ENCODE results near the gene UBA3.
A peak's percentile ranks its signal among the peaks of the same experiment; 100 is the strongest.

Gene UBA3

DNA sequence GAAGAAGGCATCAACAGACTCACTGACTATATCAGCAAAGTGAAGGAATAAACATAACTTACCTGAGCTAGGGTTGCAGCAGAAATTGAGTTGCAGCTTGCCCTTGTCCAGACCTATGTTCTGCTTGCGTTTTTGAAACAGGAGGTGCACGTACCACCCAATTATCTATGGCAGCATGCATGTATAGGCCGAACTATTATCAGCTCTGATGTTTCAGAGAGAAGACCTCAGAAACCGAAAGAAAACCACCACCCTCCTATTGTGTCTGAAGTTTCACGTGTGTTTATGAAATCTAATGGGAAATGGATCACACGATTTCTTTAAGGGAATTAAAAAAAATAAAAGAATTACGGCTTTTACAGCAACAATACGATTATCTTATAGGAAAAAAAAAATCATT is 24.4 kb upstream of the UBA3 start:
- Histone ChIP-seq H3K9ac (ENCODE audit: low read length) (peak overlapping the region; percentile 37), H3K36me3 (ENCODE audit: control insufficient read depth in 1 of 2, insufficient read depth in 2 of 2, low read depth in 1 of 2, low read length in 2 of 2) (peaks cover 11 to 61% of the 10 kb centered on the region in 2 experiments), H2BK120ac (ENCODE audit: low read depth, low read length) (no peak overlapping the region), H3K4me2 (ENCODE audit: low read length, poor library complexity, severe bottlenecking) (no peak overlapping the region), H3K27ac (ENCODE audit: low read length, poor library complexity, severe bottlenecking) (no peak overlapping the region), H3K18ac (ENCODE audit: low read depth in 1 of 2, low read length in 2 of 2) (no peak overlapping the region), H3K79me1 (replicated peaks; ENCODE audit: low read length, poor library complexity, severe bottlenecking) (peaks cover 14% of the 10 kb centered on the region), H3K4me1 (ENCODE audit: control insufficient read depth, insufficient read depth, low read depth, low read length) (no peaks in the 10 kb centered on the region), H3K4ac (ENCODE audit: low read depth in 1 of 2, low read length in 2 of 2) (no peak overlapping the region), H2AK5ac (ENCODE audit: low read length, severe bottlenecking) (no peak overlapping the region), H3K14ac (ENCODE audit: low read length in 2 of 2) (no peak overlapping the region), H2BK5ac (ENCODE audit: low read depth, low read length, poor library complexity, severe bottlenecking) (no peak overlapping the region), H2AFZ (ENCODE audit: low read depth, low read length) (no peak overlapping the region), H4K8ac (ENCODE audit: low read length) (no peak overlapping the region), H3K23ac (ENCODE audit: low read length in 2 of 2) (no peak overlapping the region), H3K9me3 (ENCODE audit: control insufficient read depth, low read length) (no peaks in the 10 kb centered on the region), H2BK12ac (ENCODE audit: low read length in 2 of 2) (no peak overlapping the region), H2BK15ac (ENCODE audit: low read depth, poor library complexity, severe bottlenecking) (no peak overlapping the region), H4K91ac (ENCODE audit: low read length) (no peak overlapping the region), H3K27me3 (ENCODE audit: control insufficient read depth in 1 of 2, insufficient read depth in 1 of 2, low read length in 2 of 2) (no peaks in the 10 kb centered on the region), H3K4me3 (ENCODE audit: insufficient read depth in 1 of 2, low read depth in 1 of 2, low read length in 2 of 2) (no peak overlapping the region)
- no peak for DNase-seq
- 92% methylated on average over 3 of the region's 8 CpGs for WGBS

DNA sequence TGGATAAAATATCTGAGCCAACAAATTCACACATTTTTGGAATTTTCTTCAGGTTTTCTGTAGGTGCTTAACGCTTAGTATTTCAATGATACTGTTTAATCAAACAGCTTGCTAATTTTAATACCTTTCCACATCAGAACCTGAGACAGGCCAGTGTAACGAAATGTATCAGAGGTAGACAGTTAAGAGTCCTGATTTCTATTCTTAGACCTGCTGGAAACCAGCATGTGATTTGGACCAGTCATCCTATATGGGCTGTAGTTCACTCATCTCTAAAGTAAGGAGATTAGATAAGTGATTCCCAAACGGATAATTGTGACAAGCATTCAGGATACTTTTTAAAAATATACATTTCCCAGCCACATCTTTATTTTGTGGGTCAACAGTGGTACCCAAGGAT is 23.0 kb upstream of the UBA3 start:
- no peak overlapping the region for H2AK5ac ChIP-seq (ENCODE audit: low read length, severe bottlenecking)
- H2BK120ac ChIP-seq (ENCODE audit: low read depth, low read length) = no peak overlapping the region
- no peak overlapping the region for H2BK5ac ChIP-seq (ENCODE audit: low read depth, low read length, poor library complexity, severe bottlenecking)

DNA sequence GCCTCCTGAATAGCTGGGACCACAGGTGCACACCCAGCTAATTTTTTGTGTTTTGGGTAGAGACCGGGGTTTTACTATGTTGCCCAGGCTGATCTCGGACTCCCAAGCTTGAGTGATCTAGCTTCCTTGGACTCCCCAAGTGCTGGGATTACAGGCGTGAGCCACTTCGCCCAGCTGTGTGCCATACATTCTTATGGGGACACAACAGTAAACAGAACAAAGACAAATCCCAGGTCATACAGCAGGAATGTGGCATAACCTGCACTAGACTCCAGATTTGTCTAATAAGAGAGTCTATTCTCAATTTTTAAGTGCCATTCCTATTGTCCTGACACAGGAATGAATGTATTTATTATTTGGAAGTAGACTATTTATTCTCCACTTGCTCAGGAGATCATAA is 22.2 kb upstream of the UBA3 start:
- no peak overlapping the region for H4K8ac ChIP-seq (ENCODE audit: low read length)
- no peak overlapping the region for H4K91ac ChIP-seq (ENCODE audit: low read length)
- no peak overlapping the region for H2BK5ac ChIP-seq (ENCODE audit: low read depth, low read length, poor library complexity, severe bottlenecking)
- H3K4me2 ChIP-seq (ENCODE audit: low read length, poor library complexity, severe bottlenecking) = no peak overlapping the region
- H3K4ac ChIP-seq (ENCODE audit: low read depth in 1 of 2, low read length in 2 of 2) = no peak overlapping the region
- no peaks in the 10 kb centered on the region for H3K27me3 ChIP-seq (ENCODE audit: control insufficient read depth in 1 of 2, insufficient read depth in 1 of 2, low read length in 2 of 2)
- H3K9ac ChIP-seq (ENCODE audit: low read length) = no peak overlapping the region
- H2AK5ac ChIP-seq (ENCODE audit: low read length, severe bottlenecking) = no peak overlapping the region
- H2BK15ac ChIP-seq (ENCODE audit: low read depth, poor library complexity, severe bottlenecking) = no peak overlapping the region
- H3K36me3 ChIP-seq (ENCODE audit: control insufficient read depth in 1 of 2, insufficient read depth in 2 of 2, low read depth in 1 of 2, low read length in 2 of 2) = peaks cover 11 to 73% of the 10 kb centered on the region in 2 experiments
- H3K9me3 ChIP-seq (ENCODE audit: control insufficient read depth, low read length) = no peaks in the 10 kb centered on the region
- no peak overlapping the region for H2BK120ac ChIP-seq (ENCODE audit: low read depth, low read length)
- no peak overlapping the region for H2AFZ ChIP-seq (ENCODE audit: low read depth, low read length)
- H3K18ac ChIP-seq (ENCODE audit: low read depth in 1 of 2, low read length in 2 of 2) = no peak overlapping the region
- no peak for DNase-seq
- 90% methylated on average over 4 of the region's 4 CpGs for WGBS
- H3K4me1 ChIP-seq (ENCODE audit: control insufficient read depth, insufficient read depth, low read depth, low read length) = no peaks in the 10 kb centered on the region
- no peak overlapping the region for H2BK12ac ChIP-seq (ENCODE audit: low read length in 2 of 2)
- no peak overlapping the region for H3K14ac ChIP-seq (ENCODE audit: low read length in 2 of 2)
- H3K27ac ChIP-seq (ENCODE audit: low read length, poor library complexity, severe bottlenecking) = no peak overlapping the region
- H3K4me3 ChIP-seq (ENCODE audit: insufficient read depth in 1 of 2, low read depth in 1 of 2, low read length in 2 of 2) = no peak overlapping the region
- peaks cover 15% of the 10 kb centered on the region for H3K79me1 ChIP-seq (replicated peaks; ENCODE audit: low read length, poor library complexity, severe bottlenecking)
- H3K23ac ChIP-seq (ENCODE audit: low read length in 2 of 2) = no peak overlapping the region

More for the DNA sequence above, 23.0 kb upstream of the UBA3 start:
- Histone ChIP-seq H2BK12ac (ENCODE audit: low read length in 2 of 2) (no peak overlapping the region), H3K27me3 (ENCODE audit: control insufficient read depth in 1 of 2, insufficient read depth in 1 of 2, low read length in 2 of 2) (no peaks in the 10 kb centered on the region), H3K14ac (ENCODE audit: low read length in 2 of 2) (no peak overlapping the region), H4K8ac (ENCODE audit: low read length) (no peak overlapping the region), H3K18ac (ENCODE audit: low read depth in 1 of 2, low read length in 2 of 2) (no peak overlapping the region), H4K91ac (ENCODE audit: low read length) (no peak overlapping the region), H3K27ac (ENCODE audit: low read length, poor library complexity, severe bottlenecking) (no peak overlapping the region), H3K9me3 (ENCODE audit: control insufficient read depth, low read length) (no peaks in the 10 kb centered on the region), H3K9ac (ENCODE audit: low read length) (no peak overlapping the region), H3K4me1 (ENCODE audit: control insufficient read depth, insufficient read depth, low read depth, low read length) (no peaks in the 10 kb centered on the region), H3K4ac (ENCODE audit: low read depth in 1 of 2, low read length in 2 of 2) (no peak overlapping the region), H3K4me3 (ENCODE audit: insufficient read depth in 1 of 2, low read depth in 1 of 2, low read length in 2 of 2) (no peak overlapping the region), H3K36me3 (ENCODE audit: control insufficient read depth in 1 of 2, insufficient read depth in 2 of 2, low read depth in 1 of 2, low read length in 2 of 2) (peaks cover 11 to 69% of the 10 kb centered on the region in 2 experiments), H2BK15ac (ENCODE audit: low read depth, poor library complexity, severe bottlenecking) (no peak overlapping the region), H3K23ac (ENCODE audit: low read length in 2 of 2) (no peak overlapping the region), H3K79me1 (replicated peaks; ENCODE audit: low read length, poor library complexity, severe bottlenecking) (peaks cover 15% of the 10 kb centered on the region), H3K4me2 (ENCODE audit: low read length, poor library complexity, severe bottlenecking) (no peak overlapping the region), H2AFZ (ENCODE audit: low read depth, low read length) (no peak overlapping the region)
- DNase-seq = no peak
- 100% methylated on average over 1 of the region's 3 CpGs for WGBS

GRCh38 chr3:69099576-69099975 is 19.4 kb upstream of the UBA3 start:
- H2BK12ac ChIP-seq (ENCODE audit: low read length in 2 of 2) = no peak overlapping the region
- H3K14ac ChIP-seq (ENCODE audit: low read length in 2 of 2) = no peak overlapping the region
- H2AFZ ChIP-seq (ENCODE audit: low read depth, low read length) = no peak overlapping the region
- H4K91ac ChIP-seq (ENCODE audit: low read length) = no peak overlapping the region
- no peak overlapping the region for H2BK15ac ChIP-seq (ENCODE audit: low read depth, poor library complexity, severe bottlenecking)
- H2BK120ac ChIP-seq (ENCODE audit: low read depth, low read length) = no peak overlapping the region
- no peak overlapping the region for H2AK5ac ChIP-seq (ENCODE audit: low read length, severe bottlenecking)
- H3K18ac ChIP-seq (ENCODE audit: low read depth in 1 of 2, low read length in 2 of 2) = no peak overlapping the region
- H2BK5ac ChIP-seq (ENCODE audit: low read depth, low read length, poor library complexity, severe bottlenecking) = no peak overlapping the region
- DNase-seq = no peak
- 94% methylated on average over 2 of the region's 4 CpGs for WGBS
- no peak overlapping the region for H3K4ac ChIP-seq (ENCODE audit: low read depth in 1 of 2, low read length in 2 of 2)
- no peak overlapping the region for H3K9ac ChIP-seq (ENCODE audit: low read length)
- no peaks in the 10 kb centered on the region for H3K4me1 ChIP-seq (ENCODE audit: control insufficient read depth, insufficient read depth, low read depth, low read length)
- H4K8ac ChIP-seq (ENCODE audit: low read length) = no peak overlapping the region
- H3K27me3 ChIP-seq (ENCODE audit: control insufficient read depth in 1 of 2, insufficient read depth in 1 of 2, low read length in 2 of 2) = no peaks in the 10 kb centered on the region
- H3K4me2 ChIP-seq (ENCODE audit: low read length, poor library complexity, severe bottlenecking) = no peak overlapping the region
- peaks cover 10 to 71% of the 10 kb centered on the region in 2 experiments for H3K36me3 ChIP-seq (ENCODE audit: control insufficient read depth in 1 of 2, insufficient read depth in 2 of 2, low read depth in 1 of 2, low read length in 2 of 2)
- H3K79me1 ChIP-seq (replicated peaks; ENCODE audit: low read length, poor library complexity, severe bottlenecking) = peaks cover 15% of the 10 kb centered on the region
- no peak overlapping the region for H3K27ac ChIP-seq (ENCODE audit: low read length, poor library complexity, severe bottlenecking)
- H3K4me3 ChIP-seq (ENCODE audit: insufficient read depth in 1 of 2, low read depth in 1 of 2, low read length in 2 of 2) = no peak overlapping the region
- H3K23ac ChIP-seq (ENCODE audit: low read length in 2 of 2) = no peak overlapping the region
- H3K9me3 ChIP-seq (ENCODE audit: control insufficient read depth, low read length) = no peaks in the 10 kb centered on the region
